ENCODE data around the gene TREM2.

The TREM2 gene

GRCh38 chr6:41182069-41183034 lies 19.4 kb upstream of the TREM2 start:
- peak; percentile 79 for DNase-seq

GRCh38 chr6:41181566-41181965 lies 18.6 kb upstream of the TREM2 start:
- DNase-seq: no peak

DNA sequence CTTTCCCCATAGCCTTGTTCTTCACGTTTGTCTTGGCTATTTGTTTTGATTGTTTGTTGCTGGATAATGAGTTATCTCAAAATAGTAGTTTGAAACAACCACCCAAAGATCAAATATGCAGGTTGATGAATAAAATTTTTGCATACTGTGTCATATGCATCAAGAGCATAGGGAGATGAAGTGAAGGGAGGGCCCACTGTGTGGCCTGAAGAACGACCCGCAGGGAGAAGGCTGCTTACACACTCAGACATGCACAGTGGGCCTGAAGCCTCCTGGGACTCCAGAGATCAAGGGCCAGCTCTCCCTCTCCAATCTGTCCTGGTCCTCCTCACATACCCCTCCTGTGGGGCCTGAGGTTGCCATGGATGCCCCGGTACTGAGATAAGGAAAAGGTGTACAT lies 16.2 kb upstream of the TREM2 start:
- DNase-seq: no peak

DNA sequence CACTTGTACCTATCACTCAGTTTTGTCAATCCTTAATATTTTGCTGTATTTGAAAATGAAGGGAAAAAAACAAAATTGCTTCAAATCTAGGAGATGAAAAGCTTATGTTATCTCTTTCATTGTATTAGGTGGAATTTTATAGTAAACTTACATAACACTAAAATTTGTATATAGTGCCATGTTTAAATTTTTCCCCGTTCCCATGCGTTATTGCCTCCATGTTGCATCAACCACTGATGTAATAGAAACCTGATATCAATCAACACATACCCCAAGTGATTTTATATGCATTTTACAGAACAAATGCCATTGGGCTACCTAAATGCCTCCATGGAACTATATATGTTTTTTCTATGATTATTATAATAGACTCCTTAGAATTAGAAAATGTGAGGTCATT lies 14.8 kb upstream of the TREM2 start:
- DNase-seq: no peak

- no peak for DNase-seq
These were observed 14.4 kb upstream of the TREM2 start for GRCh38 chr6:41177287-41177686.

GRCh38 chr6:41176189-41176588 lies 13.3 kb upstream of the TREM2 start:
- no peak for DNase-seq

DNA sequence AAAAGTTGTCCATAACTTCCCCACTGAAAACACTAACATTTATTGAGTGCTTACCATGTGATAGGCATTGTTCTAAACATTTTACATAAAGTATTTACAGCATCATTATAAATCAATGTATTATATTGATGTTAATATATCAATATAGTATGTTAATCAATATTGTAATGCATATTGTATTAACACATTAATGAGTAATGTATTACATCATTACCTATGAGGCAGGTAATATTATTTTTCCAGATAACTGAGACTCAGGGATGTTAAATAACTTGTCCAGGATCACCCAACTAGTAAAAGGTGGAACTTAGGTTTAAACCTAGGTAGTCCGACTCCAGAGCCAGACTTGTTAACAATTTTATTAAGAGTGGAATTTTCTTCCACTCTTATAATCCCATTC lies 12.2 kb upstream of the TREM2 start:
- DNase-seq: no peak

DNA sequence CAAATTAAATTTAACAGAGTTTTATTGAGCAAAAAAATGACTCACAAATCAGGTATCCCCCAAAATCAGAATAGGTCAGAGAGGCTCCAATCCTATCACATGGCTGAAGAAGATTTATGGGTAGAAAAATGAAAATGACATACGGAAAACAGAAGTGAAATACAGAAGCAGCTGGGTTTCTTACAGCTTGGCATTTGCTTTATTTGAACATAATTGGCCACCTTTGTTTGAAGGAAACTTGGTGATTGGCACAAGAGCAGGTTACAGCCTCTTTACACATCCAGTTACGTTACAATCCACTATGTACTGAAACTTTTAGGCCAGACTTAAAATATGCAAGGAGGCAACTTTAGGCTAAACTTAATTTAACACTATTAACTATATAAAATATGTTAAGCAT lies 11.7 kb upstream of the TREM2 start:
- no peak for DNase-seq

GRCh38 chr6:41171908-41172307 lies 9.0 kb upstream of the TREM2 start:
- no peak for DNase-seq

GRCh38 chr6:41170547-41171160 lies 7.7 kb upstream of the TREM2 start:
- no peak for DNase-seq

- no peak for DNase-seq
These were observed 4.5 kb upstream of the TREM2 start for GRCh38 chr6:41167173-41167963.

DNA sequence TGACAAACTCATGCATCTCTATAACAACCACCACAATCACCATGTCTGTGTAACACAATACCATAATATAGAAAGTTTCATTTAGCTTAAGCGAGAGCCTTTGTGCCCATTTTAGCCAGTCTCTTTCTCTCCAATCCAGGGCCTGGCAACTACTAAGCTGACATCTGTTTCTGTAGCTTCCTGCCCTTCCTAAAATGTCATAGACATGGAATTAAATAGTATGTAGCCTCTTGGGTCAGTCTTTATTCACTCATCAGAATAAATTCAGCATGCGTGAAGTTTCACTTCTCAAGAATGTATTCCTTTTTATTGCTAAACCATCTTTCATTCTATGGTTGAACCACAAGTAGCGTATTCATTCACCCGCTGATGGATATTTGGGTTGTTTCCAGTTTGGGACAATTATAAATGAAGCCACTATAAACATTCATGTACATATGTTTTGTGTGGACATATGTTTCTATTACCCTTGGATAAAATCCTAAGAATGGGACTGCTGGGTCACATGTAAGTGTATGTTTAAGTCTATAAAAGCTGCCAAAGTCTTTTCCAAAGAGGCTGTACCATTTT lies 1.7 kb upstream of the TREM2 start:
- no peak for DNase-seq

DNA sequence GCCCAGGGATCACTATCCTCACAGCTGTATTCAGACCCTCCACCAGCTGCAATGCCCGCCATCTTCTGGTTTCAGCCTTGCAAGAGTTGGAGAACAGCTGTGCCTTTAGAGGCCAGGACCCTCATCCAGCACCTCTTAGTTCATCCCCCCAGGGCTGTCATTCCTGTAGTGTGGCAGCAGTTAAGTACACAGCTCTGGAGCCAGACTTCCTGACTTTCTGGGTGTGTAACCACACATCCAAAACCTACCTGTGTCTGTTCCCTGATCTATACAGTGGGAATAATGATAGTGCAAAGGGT lies 452 bp upstream of the TREM2 start:
- DNase-seq: no peak

DNA sequence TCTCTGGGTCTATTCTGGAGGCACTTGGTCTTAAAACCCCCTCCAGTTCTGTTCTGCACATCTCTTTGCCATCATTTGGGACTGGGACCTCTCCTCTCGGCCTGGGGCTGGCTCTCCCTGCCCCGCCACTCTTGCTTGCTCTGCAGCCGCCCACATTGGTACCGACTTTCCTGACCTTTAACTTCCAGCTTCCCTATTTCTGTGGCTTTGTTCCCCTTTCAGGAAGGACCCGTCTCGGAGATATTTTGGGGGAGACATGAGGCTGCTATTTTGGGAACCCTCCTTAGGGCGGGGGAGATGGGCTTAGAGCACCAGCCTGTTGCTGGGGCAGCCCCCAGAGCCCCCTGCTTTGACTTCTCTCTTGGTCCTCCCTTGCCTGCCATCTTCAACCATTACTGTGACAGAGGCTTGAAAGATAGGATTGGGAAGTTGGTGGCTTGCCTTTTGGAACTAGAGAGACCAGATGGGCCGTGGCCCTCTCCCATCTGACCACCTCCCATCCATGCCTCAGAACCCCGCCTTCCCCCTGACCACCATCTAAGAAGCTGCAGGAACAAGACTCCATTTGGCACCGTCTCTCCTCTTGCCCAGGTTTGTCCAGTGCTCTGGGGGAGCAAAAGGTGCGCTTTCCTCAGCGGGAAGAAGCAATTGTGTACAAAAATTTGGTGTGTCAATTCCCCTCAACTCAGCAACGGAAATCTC lies 914 bp downstream of the TREM2 start:
- DNase-seq: no peak

GRCh38 chr6:41161380-41161779 lies 1.5 kb downstream of the TREM2 start:
- no peak for DNase-seq

- DNase-seq: no peak
These were observed 2.0 kb downstream of the TREM2 start for GRCh38 chr6:41160933-41161332.

DNA sequence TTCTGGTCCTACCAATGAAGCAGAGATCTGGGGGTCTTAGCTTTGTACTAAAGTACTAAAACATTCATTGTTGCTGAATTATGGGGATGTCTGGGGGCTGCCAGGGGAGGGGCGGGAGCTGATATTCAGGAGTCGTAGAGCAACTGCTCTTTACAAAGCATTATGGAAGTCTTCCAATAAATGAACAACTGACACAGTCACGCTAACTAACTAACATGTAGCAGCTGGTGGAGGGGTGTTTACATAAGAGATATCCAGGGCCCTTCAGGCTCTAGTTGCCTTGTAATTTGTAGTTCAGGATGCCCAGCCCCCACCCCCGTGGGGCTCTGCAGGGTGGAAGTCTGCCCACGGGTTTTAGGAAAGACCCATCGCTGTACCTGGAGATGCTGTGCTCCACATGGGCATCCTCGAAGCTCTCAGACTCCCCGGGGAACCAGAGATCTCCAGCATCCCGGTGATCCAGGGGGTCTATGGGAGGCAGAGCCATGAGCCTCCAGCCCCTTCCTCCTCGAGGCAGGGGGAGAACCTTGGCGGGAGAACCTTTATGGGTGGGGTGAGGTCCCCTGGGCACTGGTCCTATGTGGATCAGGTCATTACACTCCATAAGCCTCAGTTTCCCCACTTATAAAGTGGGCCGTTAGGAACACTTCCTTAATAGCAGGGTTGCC lies 3.4 kb downstream of the TREM2 start:
- peak; percentile 90 for DNase-seq

- DNase-seq: no peak
These were observed 5.6 kb downstream of the TREM2 start for GRCh38 chr6:41157323-41157722.

DNA sequence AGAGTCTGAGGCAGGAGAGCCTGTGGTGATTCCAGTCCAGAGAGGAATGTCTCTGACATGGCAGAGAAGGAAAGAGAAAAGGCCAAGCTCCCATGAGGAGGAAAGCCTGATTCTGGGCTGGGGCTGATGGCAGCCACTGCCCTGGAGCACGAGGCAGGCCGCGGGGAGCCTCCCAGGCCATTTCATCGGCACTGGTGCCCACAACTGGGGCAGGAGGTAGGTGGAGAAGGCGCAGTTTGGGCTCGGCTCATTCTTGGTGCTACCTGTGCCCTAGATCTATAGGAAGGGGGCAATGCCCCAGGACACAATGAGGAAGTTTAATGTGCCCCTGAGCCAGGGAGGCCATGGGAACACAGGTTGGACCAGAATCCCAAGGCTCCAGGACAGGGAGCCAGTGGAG lies 6.1 kb downstream of the TREM2 start:
- no peak for DNase-seq

DNA sequence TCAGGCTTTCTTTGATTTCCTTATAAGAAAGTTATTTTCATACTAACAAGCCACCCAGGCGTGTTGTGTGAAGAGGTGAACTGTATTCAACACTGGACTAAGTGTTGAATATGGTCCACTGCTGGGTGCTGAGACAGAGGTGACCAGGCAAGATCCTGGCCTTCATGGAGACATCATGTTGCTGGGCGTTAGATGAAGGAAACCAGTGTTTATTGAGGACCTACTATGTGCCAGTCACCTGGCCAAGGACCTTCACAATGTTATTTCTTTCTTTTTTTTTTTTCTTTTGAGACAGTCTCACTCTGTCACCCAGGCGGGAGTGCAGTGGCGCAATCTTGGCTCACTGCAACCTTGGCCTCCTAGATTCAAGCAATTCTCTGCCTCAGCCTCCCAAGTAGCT lies 6.9 kb downstream of the TREM2 start:
- DNase-seq: no peak

DNA sequence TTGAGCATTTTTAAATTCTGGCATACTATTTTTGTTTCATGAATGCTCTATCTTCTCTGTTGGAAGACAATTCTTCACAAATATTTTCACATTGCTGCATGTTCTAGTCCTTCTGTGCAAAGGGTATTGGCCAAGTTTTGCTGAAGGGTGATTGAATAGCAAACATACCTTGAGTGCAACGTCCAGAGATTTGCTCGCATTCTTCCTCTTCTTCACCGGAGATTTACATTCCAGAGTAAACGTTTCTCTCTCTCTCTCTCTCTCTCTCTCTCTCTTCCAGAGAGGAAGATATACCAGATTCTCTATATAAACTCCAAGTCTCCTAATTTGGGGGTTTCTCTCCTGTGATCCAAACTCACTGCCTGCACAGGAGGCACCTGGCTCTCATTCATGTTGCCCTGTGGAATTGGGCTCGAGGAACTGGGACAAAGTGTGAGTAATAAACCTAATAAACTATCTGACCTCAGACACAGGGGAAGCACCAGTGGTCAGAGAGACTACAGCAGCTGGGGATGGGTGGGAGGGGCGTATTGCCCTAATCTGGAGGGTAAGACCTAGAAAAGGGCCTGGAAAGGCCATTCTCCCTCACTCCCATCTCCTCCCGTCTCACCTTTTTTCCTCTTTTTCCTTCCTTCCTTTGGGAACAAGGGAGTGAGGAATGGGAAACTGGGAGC lies 7.6 kb downstream of the TREM2 start:
- DNase-seq: no peak

Data from NCI-H2029 (cell line).